Renal cortex interstitium (tissue), 11 donors: ENCODE data around the gene CDA. TPM values are rescaled to one million over a fixed set of nuclear protein-coding genes. Genes with fewer than 3 reads are reported as not detected.
"Not testable (repeated sequence)": the region's sequence is repeated elsewhere in the genome, so short reads cannot be mapped to it uniquely, and the experiment has no call there.

Experiments used
- DNase-seq, 11 donors: peaks; one replicate each; pipeline ENCODE4 v3.0.0-alpha.2; 2013; ENCODE audit warnings: low read depth in 9 of 11, low spot score in 4 of 11; ENCODE audit errors: extremely low read depth in 1 of 11
- polyA plus RNA-seq, 3 donors: library from polyadenylated mRNA; unstranded; fragments of 120-200 nt; gene quantifications; one replicate each; pipeline ENCODE4 v1.2.1, GENCODE V29; 2013; ENCODE audit not compliant: insufficient read length in 3 of 3

The CDA gene
- polyA plus RNA-seq, 3 donors, result 4.5 to 6.1 (median 5.7) TPM

GRCh38 chr1:20606801-20607570 is 18.1 kb downstream of the CDA start:
- not testable (repeated sequence) for DNase-seq

GRCh38 chr1:20609541-20609940 is 20.6 kb downstream of the CDA start:
- no peak for DNase-seq

- no peak for DNase-seq
These were observed 22.1 kb downstream of the CDA start for GRCh38 chr1:20610970-20611369.

GRCh38 chr1:20611652-20612051 is 22.8 kb downstream of the CDA start:
- DNase-seq, result no peak

- DNase-seq, result no peak
These were observed 23.4 kb downstream of the CDA start for GRCh38 chr1:20612221-20612746.

- no peak for DNase-seq
These were observed 25.3 kb downstream of the CDA start for GRCh38 chr1:20614131-20614579.

GRCh38 chr1:20615946-20616846 is 27.3 kb downstream of the CDA start:
- DNase-seq, result no peak

- no peak for DNase-seq
These were observed 28.1 kb downstream of the CDA start for GRCh38 chr1:20616847-20617487.

GRCh38 chr1:20618550-20618949 is 29.7 kb downstream of the CDA start:
- DNase-seq, result no peak

- DNase-seq, result no peak
These were observed 31.1 kb downstream of the CDA start for GRCh38 chr1:20619999-20620398.

GRCh38 chr1:20621012-20621411 is 32.1 kb downstream of the CDA start:
- DNase-seq, result no peak

- no peak for DNase-seq
These were observed 35.8 kb downstream of the CDA start for GRCh38 chr1:20624709-20625108.

- no peak for DNase-seq
These were observed 36.5 kb downstream of the CDA start for GRCh38 chr1:20625176-20626097.

GRCh38 chr1:20626098-20626427 is 37.2 kb downstream of the CDA start:
- DNase-seq, result no peak

GRCh38 chr1:20626524-20626923 is 37.6 kb downstream of the CDA start:
- DNase-seq, result no peak

- no peak for DNase-seq
These were observed 41.8 kb downstream of the CDA start for GRCh38 chr1:20630729-20631128.

GRCh38 chr1:20632386-20632785 is 43.5 kb downstream of the CDA start:
- no peak for DNase-seq

- peak; percentile 52 to 76 (median 68) for DNase-seq
These were observed 44.5 kb downstream of the CDA start, which contains the start of gene PINK1 for GRCh38 chr1:20633190-20634064. PINK1 (plus strand) TSS chr1:20633458; CDS start chr1:20633549, 91 bp downstream.
